ES-I3 (cell line): Measurements from ENCODE around the gene LEFTY1.
"Not testable (repeated sequence)": the region's sequence is repeated elsewhere in the genome, so short reads cannot be mapped to it uniquely, and the experiment has no call there.

ENCODE experiments used
- H3K36me3 ChIP-seq: 2 replicates; pipeline ENCODE4 v1.6.1; 2013; ENCODE audit warnings: mild to moderate bottlenecking, low read length, control low read depth, moderate library complexity; ENCODE audit not compliant: insufficient read depth
- H3K4me1 ChIP-seq: 2 replicates; pipeline ENCODE4 v1.6.1; 2013; ENCODE audit warnings: mild to moderate bottlenecking, control low read depth, low read length; ENCODE audit not compliant: insufficient read depth
- H3K9ac ChIP-seq: 2 replicates; pipeline ENCODE4 v1.6.1; 2013; ENCODE audit warnings: low read depth, mild to moderate bottlenecking, low read length, moderate library complexity
- H3K9me3 ChIP-seq: 2 replicates; pipeline ENCODE4 v1.6.1; 2013; ENCODE audit warnings: mild to moderate bottlenecking, low read length, moderate library complexity; ENCODE audit not compliant: control insufficient read depth, insufficient read depth

Gene LEFTY1

DNA sequence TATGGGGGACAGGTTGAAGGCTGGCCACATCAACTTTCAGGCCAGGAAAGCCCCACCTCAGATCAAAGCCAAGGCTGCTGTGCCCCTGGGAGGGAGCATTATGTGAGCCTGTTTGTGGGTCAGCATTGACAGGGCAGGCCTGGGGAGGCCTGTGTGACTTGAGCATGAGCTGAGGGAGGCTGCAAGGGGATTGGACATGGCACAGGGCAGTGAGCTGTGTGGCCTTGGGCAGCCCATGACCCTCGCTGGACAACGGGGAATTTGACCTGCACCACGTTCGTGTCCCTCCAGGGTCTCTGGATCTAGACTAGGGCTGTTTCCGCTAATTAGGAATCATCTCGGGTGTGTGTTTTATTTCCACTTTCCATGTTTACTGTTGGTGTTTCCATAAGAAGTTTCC is 17.5 kb upstream of the LEFTY1 start:
- H3K36me3 ChIP-seq: no peaks in the 10 kb centered on the region
- H3K9me3 ChIP-seq: no peaks in the 10 kb centered on the region
- no peak overlapping the region for H3K9ac ChIP-seq
- peaks cover 10% of the 10 kb centered on the region for H3K4me1 ChIP-seq

GRCh38 chr1:225903623-225904022 is 14.7 kb upstream of the LEFTY1 start:
- Histone ChIP-seq H3K36me3 (no peaks in the 10 kb centered on the region), H3K4me1 (peaks cover 14% of the 10 kb centered on the region), H3K9me3 (no peaks in the 10 kb centered on the region), H3K9ac (no peak overlapping the region)

DNA sequence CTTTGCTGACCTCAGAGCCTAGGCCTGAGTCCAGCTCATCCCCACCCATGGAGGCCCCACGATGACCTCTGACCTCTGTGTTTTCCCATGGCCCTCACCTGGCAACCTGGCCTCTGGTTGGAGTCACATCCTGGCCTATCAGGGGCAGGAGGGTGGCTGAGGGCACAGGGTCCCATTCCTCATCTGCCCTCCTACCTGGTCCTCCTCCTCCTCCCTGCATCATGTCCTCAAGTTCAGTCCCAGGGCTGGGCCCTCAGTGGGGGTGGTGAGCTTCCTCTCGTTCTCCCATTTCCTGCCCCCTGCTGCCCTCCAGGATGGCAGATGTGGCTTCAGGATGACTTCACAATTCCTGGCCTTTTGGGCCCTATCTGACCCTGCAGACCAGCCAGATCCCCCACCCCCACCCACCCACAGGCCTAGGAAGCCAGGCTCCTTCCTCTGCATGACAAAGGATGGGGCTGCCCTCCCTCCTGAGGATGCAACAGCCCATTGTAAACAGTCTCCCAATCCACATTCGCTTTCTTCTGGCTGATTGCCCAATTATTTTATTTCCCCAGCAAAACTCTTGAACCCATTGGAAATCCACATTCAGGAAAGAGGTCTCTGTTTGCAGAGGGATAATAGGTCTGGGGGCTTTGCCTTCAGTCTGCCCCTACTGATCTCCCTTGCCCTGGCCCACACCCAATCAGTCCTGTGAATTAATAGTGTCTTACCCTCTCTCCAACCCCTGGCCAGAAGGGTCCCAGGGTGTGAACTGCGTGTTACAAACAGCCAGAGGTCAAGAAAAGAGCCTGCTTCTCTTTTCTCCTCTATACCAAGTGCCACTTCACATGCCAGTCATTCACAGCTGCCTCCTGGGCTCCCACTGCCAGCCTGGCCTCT is 10.3 kb upstream of the LEFTY1 start:
- no peak overlapping the region for H3K9ac ChIP-seq
- H3K36me3 ChIP-seq: no peaks in the 10 kb centered on the region
- no peaks in the 10 kb centered on the region for H3K9me3 ChIP-seq
- peaks cover 32% of the 10 kb centered on the region for H3K4me1 ChIP-seq

DNA sequence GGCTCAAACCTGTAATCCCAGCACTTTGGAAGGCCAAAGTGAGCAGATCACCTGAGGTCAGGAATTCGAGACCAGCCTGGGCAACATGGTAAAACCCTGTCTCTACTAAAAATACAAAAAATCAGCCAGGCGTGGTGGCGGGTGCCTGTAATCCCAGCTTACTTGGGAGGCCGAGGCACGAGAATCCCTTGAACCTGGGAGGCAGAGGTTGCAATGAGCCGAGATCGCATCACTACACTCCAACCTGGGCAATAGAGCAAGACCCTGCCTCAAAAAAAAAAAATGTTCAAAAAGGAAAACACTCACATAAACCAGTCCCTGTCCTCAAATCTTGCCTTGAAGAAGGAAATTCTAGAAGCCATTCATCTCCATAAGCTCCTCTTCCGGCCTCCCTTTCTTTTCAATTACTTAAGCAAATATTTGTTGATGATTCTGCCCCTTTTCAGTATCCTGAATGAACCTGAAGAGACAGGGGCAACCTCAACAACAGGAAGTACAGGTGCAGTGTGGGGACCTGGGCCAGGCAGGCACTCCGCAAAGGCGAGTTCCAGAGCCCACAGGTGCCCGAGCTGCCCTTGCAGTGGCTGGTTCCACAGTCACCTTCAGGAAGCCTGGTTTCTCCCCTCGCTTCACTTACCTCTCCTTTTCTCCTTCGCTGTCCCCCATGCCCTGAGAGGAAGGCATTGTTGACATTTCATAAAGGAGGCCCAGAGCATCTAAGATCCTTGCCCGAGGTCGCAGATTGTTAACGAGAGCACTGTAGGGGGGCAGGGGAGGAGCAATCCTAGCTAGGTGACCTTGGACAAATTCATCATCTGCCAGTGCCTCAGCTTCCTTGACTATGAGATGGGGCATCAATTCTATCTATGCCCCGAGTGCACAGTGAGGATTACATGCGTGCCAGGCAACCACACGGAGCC is 8.9 kb upstream of the LEFTY1 start:
- Histone ChIP-seq H3K4me1 (peaks cover 32% of the 10 kb centered on the region), H3K9ac (no peak overlapping the region), H3K36me3 (no peaks in the 10 kb centered on the region), H3K9me3 (no peaks in the 10 kb centered on the region)

- H3K9ac ChIP-seq: no peak overlapping the region
- H3K36me3 ChIP-seq: no peaks in the 10 kb centered on the region
- peaks cover 32% of the 10 kb centered on the region for H3K4me1 ChIP-seq
- H3K9me3 ChIP-seq: no peaks in the 10 kb centered on the region
Measured at GRCh38 chr1:225896937-225897549, 8.1 kb upstream of the LEFTY1 start.

GRCh38 chr1:225896494-225896893 is 7.5 kb upstream of the LEFTY1 start:
- Histone ChIP-seq H3K9me3 (no peaks in the 10 kb centered on the region), H3K4me1 (peaks cover 32% of the 10 kb centered on the region), H3K9ac (no peak overlapping the region), H3K36me3 (no peaks in the 10 kb centered on the region)

- no peaks in the 10 kb centered on the region for H3K36me3 ChIP-seq
- H3K4me1 ChIP-seq: peaks cover 33% of the 10 kb centered on the region
- H3K9me3 ChIP-seq: no peaks in the 10 kb centered on the region
- H3K9ac ChIP-seq: no peak overlapping the region
Measured at GRCh38 chr1:225892307-225892706, 3.4 kb upstream of the LEFTY1 start.

GRCh38 chr1:225891229-225891972 is 2.5 kb upstream of the LEFTY1 start:
- Histone ChIP-seq H3K9ac (no peak overlapping the region), H3K9me3 (no peaks in the 10 kb centered on the region), H3K4me1 (peaks cover 24% of the 10 kb centered on the region)

DNA sequence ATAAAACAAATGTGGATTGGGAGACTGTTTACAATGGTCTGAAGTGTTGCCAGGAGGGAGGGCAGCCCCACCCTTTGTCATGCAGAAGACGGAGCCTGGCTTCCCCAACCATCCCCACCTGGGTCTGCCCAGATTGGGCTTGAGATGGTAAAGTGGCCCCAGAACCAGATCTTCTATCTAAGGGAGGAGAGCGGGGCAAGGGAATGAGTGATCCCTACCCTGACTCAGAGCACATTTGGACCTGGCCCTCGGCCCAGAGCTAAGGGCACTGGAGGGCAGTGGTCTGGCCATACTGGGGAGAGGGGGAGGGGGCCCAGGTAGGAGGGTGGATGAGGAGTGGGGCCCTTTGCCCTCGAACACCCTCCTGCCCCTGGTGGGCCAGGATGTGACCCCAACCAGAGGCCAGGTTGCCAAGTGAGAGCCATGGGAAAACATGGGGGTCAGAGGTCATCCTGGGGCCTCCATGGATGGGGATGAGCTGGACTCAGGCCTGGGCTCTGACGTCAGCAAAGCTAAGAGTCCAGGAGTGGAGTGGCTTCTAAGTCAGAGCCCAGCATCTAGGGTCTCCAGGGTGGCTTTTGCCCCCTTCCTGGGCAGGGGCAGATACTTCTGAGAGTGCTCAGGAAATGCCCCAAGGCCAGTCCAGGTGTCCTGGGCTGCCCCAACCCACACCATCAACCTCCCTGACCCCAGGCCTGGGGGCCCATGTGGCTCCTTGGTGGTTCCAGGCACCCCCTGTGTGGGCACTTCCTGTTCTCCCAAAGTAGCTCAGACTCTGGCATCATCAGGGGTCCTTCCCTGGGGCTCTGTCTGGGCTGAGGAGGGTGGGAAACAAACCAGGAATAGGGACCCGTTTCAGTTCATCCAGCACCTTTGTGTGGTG is 1.6 kb upstream of the LEFTY1 start:
- Histone ChIP-seq H3K4me1 (peaks cover 22% of the 10 kb centered on the region), H3K9me3 (no peaks in the 10 kb centered on the region), H3K9ac (no peak overlapping the region), H3K36me3 (no peaks in the 10 kb centered on the region)

More at GRCh38 chr1:225891229-225891972, 2.5 kb upstream of the LEFTY1 start:
- no peaks in the 10 kb centered on the region for H3K36me3 ChIP-seq

- Histone ChIP-seq H3K9ac (peak overlapping the region; percentile 2; the same call in 1 of the 2 replicates), H3K36me3 (no peaks in the 10 kb centered on the region)
Measured at GRCh38 chr1:225889743-225890142, 797 bp upstream of the LEFTY1 start.

GRCh38 chr1:225888289-225888897 is 553 bp downstream of the LEFTY1 start:
- Histone ChIP-seq H3K9me3 (no peaks in the 10 kb centered on the region), H3K36me3 (no peaks in the 10 kb centered on the region), H3K9ac (peak overlapping the region; percentile 30), H3K4me1 (peaks cover 22% of the 10 kb centered on the region)

More at GRCh38 chr1:225889743-225890142, 797 bp upstream of the LEFTY1 start:
- Histone ChIP-seq H3K4me1 (peaks cover 22% of the 10 kb centered on the region), H3K9me3 (no peaks in the 10 kb centered on the region)

DNA sequence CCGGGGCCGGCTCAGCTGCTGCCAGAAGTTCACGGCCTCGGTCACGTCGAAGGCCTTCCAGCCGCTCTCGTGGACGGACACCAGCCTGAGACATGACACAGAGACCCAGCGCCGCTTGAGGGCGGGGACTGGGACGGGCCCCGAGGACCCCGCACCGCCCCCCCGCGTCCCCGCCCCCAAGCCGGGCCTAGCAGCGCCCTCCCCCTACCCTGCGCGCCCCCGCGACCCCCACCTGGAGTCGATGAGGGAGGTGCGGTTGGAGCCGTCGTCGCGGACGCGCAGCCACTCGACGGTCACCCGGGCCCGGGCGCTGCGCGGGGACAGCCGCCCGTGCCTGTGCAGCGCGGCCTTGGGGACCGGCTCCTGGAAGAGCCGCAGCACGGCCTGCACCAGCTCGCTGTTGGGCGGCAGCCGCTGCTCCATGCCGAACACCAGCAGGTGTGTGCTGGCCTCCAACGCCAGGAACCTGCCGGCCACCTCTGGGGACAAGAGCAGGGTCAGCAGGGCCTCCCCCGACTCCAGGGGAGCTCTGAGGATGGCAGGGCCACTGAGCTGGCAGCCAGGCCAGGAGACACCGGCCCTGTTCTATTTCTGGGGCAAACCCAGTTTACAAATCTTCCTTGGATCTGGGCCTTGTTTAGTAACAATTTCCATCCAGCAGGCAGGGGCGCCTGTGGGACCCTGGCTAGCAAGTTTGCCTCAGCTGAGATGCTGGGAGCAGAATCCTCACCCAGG is 1.2 kb downstream of the LEFTY1 start:
- H3K36me3 ChIP-seq, H3K9me3 ChIP-seq: not testable (repeated sequence)
- Histone ChIP-seq H3K9ac (peak overlapping the region; percentile 30), H3K4me1 (peaks cover 22% of the 10 kb centered on the region)
